H1 (cell line): ENCODE measurements around the gene MT1G. TPM values are rescaled to one million over a fixed set of nuclear protein-coding genes. Genes with fewer than 3 reads are reported as not detected.
A peak's percentile ranks its signal among the peaks of the same experiment; 100 is the strongest.

ENCODE experiments used
- CTCF ChIA-PET: fragments of 300-600 bp; sonication (Branson Sonifier 250); formaldehyde crosslinking; loops from one replicate; lab custom pipeline; 2021; ENCODE audit not compliant: partially characterized antibody; lab: Charles Lee
- POLR2A ChIA-PET: fragments of 300-600 bp; sonication (Branson Sonifier 250); formaldehyde crosslinking; loops from one replicate; lab custom pipeline; 2021; ENCODE audit warnings: inconsistent platforms; ENCODE audit not compliant: partially characterized antibody; lab: Charles Lee
- DNase-seq, 2 experiments: peaks; one replicate each; pipeline versions ENCODE4 v3.0.0 to v3.0.0-alpha.2; 2010 to 2022; ENCODE audit warnings: low spot score in 2 of 2, low read depth in 1 of 2, mixed read lengths in 1 of 2
- FAIRE-seq: peaks from 2 replicates; lab custom pipeline; 2011; peaks lifted over from hg19 to GRCh38; lab: Jason Lieb, UNC
- H2AFZ ChIP-seq: 2 replicates; pipeline ENCODE4 v1.8.1; 2012; ENCODE audit warnings: low read length, inconsistent platforms
- H2AK5ac ChIP-seq: 2 replicates; pipeline ENCODE4 v1.6.1; 2013; ENCODE audit warnings: low read depth, low read length
- H2BK120ac ChIP-seq: replicated peaks from 2 replicates; pipeline ENCODE3; 2013; ENCODE audit warnings: low read depth, low read length, inconsistent platforms
- H2BK12ac ChIP-seq: 2 replicates; pipeline ENCODE4 v1.6.1; 2013; ENCODE audit warnings: low read depth, low read length
- H2BK15ac ChIP-seq: 2 replicates; pipeline ENCODE4 v1.6.1; 2013; ENCODE audit warnings: low read length
- H2BK20ac ChIP-seq: 2 replicates; pipeline ENCODE4 v1.6.1; 2013; ENCODE audit warnings: low read length
- H2BK5ac ChIP-seq: 2 replicates; pipeline ENCODE4 v1.6.1; 2013; ENCODE audit warnings: low read depth, low read length
- H3K14ac ChIP-seq: 2 replicates; pipeline ENCODE4 v1.6.1; 2013; ENCODE audit warnings: inconsistent platforms; ENCODE audit not compliant: insufficient read length
- H3K18ac ChIP-seq: 2 replicates; pipeline ENCODE4 v1.6.1; 2013; ENCODE audit warnings: low read length; ENCODE audit errors: extremely low read depth
- H3K23ac ChIP-seq: 2 replicates; pipeline ENCODE4 v1.6.1; 2013; ENCODE audit warnings: inconsistent platforms; ENCODE audit not compliant: insufficient read length
- H3K23me2 ChIP-seq: 2 replicates; pipeline ENCODE4 v1.6.1; 2013; ENCODE audit warnings: low read depth, low read length
- H3K27ac ChIP-seq: 2 replicates; pipeline ENCODE4 v1.6.1; 2011; ENCODE audit warnings: low read depth, low read length, inconsistent platforms
- H3K27me3 ChIP-seq, 4 experiments: replicated peaks in 1 of 4; 1 replicate in 1 of 4; 2 replicates in 3 of 4; pipeline versions ENCODE4 v1.6.1 to v1.8.1; 2011 to 2013; ENCODE audit warnings: low read length in 3 of 4, mild to moderate bottlenecking in 3 of 4, inconsistent platforms in 2 of 4, mixed read lengths in 2 of 4, moderate library complexity in 1 of 4; ENCODE audit not compliant: control insufficient read depth in 3 of 4, insufficient read depth in 3 of 4; ENCODE audit errors: extremely low read depth in 1 of 4
- H3K36me3 ChIP-seq, 4 experiments: 2 replicates each; pipeline versions ENCODE4 v1.6.1 to v1.8.1; 2011 to 2013; ENCODE audit warnings: mild to moderate bottlenecking in 4 of 4, low read length in 3 of 4, moderate library complexity in 2 of 4, control low read depth in 1 of 4, inconsistent platforms in 1 of 4; ENCODE audit not compliant: insufficient read depth in 4 of 4, control insufficient read depth in 2 of 4
- H3K4ac ChIP-seq: replicated peaks from 2 replicates; pipeline ENCODE3; 2013; ENCODE audit warnings: low read length, low read depth, mixed read lengths, inconsistent platforms; ENCODE audit not compliant: insufficient read length
- H3K4me1 ChIP-seq, 4 experiments: replicated peaks in 1 of 4; 1 replicate in 1 of 4; 2 replicates in 3 of 4; pipeline versions ENCODE4 v1.6.1 to v1.8.1; 2011 to 2013; ENCODE audit warnings: low read length in 3 of 4, inconsistent platforms in 2 of 4, mixed read lengths in 1 of 4; ENCODE audit not compliant: insufficient read depth in 4 of 4, control insufficient read depth in 3 of 4
- H3K4me2 ChIP-seq, 2 experiments: 2 replicates each; pipeline versions ENCODE4 v1.6.1 to v1.8.1; 2011 to 2013; ENCODE audit warnings: low read depth in 2 of 2, low read length in 2 of 2, control low read depth in 1 of 2, inconsistent platforms in 1 of 2, mild to moderate bottlenecking in 1 of 2; ENCODE audit not compliant: insufficient read depth in 1 of 2
- H3K4me3 ChIP-seq, 4 experiments: fragments of 200-600, 300-600 bp in 1 of 4; sonication (generic), shearing (Covaris generic), sonication (Bioruptor Twin) in 1 of 4; 2 replicates each; pipeline versions ENCODE4 v1.5.1 to v1.8.1; 2011 to 2016; ENCODE audit warnings: low read length in 4 of 4, low read depth in 3 of 4, control low read depth in 2 of 4, inconsistent platforms in 2 of 4, mild to moderate bottlenecking in 2 of 4, mixed read lengths in 1 of 4, moderate library complexity in 1 of 4; ENCODE audit not compliant: insufficient read depth in 2 of 4; ENCODE audit errors: extremely low read depth in 1 of 4
- H3K56ac ChIP-seq: replicated peaks from 2 replicates; pipeline ENCODE3; 2013; ENCODE audit warnings: low read depth, mild to moderate bottlenecking, mixed read lengths, low read length, inconsistent platforms; ENCODE audit not compliant: insufficient read length
- H3K79me1 ChIP-seq: 2 replicates; pipeline ENCODE4 v1.6.1; 2013; ENCODE audit warnings: low read depth, low read length, control low read depth
- H3K79me2 ChIP-seq, 2 experiments: 2 replicates each; pipeline versions ENCODE4 v1.6.1 to v1.8.1; 2012 to 2013; ENCODE audit warnings: low read length in 2 of 2, mild to moderate bottlenecking in 2 of 2, inconsistent platforms in 1 of 2; ENCODE audit not compliant: insufficient read depth in 2 of 2, control insufficient read depth in 1 of 2
- H3K9ac ChIP-seq, 4 experiments: replicated peaks in 1 of 4; 1 replicate in 1 of 4; 2 replicates in 3 of 4; pipeline versions ENCODE4 v1.6.1 to v1.8.1; 2011 to 2013; ENCODE audit warnings: low read depth in 3 of 4, low read length in 3 of 4, control low read depth in 2 of 4, mild to moderate bottlenecking in 2 of 4, moderate library complexity in 2 of 4, inconsistent platforms in 1 of 4; ENCODE audit errors: extremely low read depth in 1 of 4
- H3K9me3 ChIP-seq, 2 experiments: 2 replicates each; pipeline versions ENCODE4 v1.6.1 to v1.8.1; 2012 to 2013; ENCODE audit warnings: mild to moderate bottlenecking in 2 of 2, moderate library complexity in 2 of 2, control low read depth in 1 of 2, inconsistent platforms in 1 of 2, low read depth in 1 of 2, low read length in 1 of 2, mixed read lengths in 1 of 2; ENCODE audit not compliant: insufficient read depth in 2 of 2
- H4K20me1 ChIP-seq, 2 experiments: replicated peaks in 1 of 2; 2 replicates each; pipeline versions ENCODE3 to v1.8.1; 2011 to 2013; ENCODE audit warnings: inconsistent platforms in 2 of 2, low read length in 2 of 2, mild to moderate bottlenecking in 1 of 2; ENCODE audit not compliant: insufficient read depth in 2 of 2, control insufficient read depth in 1 of 2
- H4K5ac ChIP-seq: 2 replicates; pipeline ENCODE4 v1.6.1; 2013; ENCODE audit warnings: low read length, low read depth, mixed read lengths, inconsistent platforms; ENCODE audit not compliant: insufficient read length
- H4K8ac ChIP-seq: 2 replicates; pipeline ENCODE4 v1.8.0; 2013; ENCODE audit warnings: mild to moderate bottlenecking, moderate library complexity, low read length, inconsistent platforms; ENCODE audit not compliant: insufficient read depth; ENCODE audit errors: extremely low read depth
- H4K91ac ChIP-seq: replicated peaks from 2 replicates; pipeline ENCODE3; 2013; ENCODE audit warnings: low read length, mixed read lengths, inconsistent platforms; ENCODE audit not compliant: insufficient read length
- CREB1 ChIP-seq: IDR thresholded peaks from 2 replicates; pipeline ENCODE4 v1.6.1; 2012; ENCODE audit warnings: inconsistent platforms
- EZH2 ChIP-seq: fragments of 200-600 bp; sonication (generic); IDR thresholded peaks from 2 replicates; pipeline ENCODE4 v1.7.1; 2012; ENCODE audit warnings: low read depth, mild to moderate bottlenecking, moderate library complexity, low read length, inconsistent platforms; ENCODE audit not compliant: severe bottlenecking
- NANOG ChIP-seq: IDR thresholded peaks from 2 replicates; pipeline ENCODE4 v1.6.1; 2011; ENCODE audit warnings: low read length, low read depth, mild to moderate bottlenecking, inconsistent platforms; ENCODE audit not compliant: insufficient read depth, poor library complexity, severe bottlenecking
- NRF1 ChIP-seq: IDR thresholded peaks from 2 replicates; pipeline ENCODE4 v1.6.1; 2011; ENCODE audit warnings: mild to moderate bottlenecking, low read depth, low read length, improper control_type of control experiment
- POLR2A ChIP-seq, 2 experiments: IDR thresholded peaks; 1 replicate in 1 of 2; 2 replicates in 1 of 2; pipeline ENCODE4 v1.6.1; 2011; ENCODE audit warnings: low read depth in 2 of 2, low read length in 2 of 2, mild to moderate bottlenecking in 2 of 2; ENCODE audit errors: control extremely low read depth in 1 of 2
- RFX5 ChIP-seq: IDR thresholded peaks from 2 replicates; pipeline ENCODE4 v1.6.1; 2011; ENCODE audit warnings: low read depth, low read length, improper control_type of control experiment, borderline replicate concordance
- SIRT6 ChIP-seq: IDR thresholded peaks from one replicate; pipeline ENCODE4 v1.7.1; 2012; ENCODE audit warnings: low read length, inconsistent platforms
- SP2 ChIP-seq: IDR thresholded peaks from 2 replicates; pipeline ENCODE4 v1.6.1; 2012; ENCODE audit warnings: mild to moderate bottlenecking, low read length, inconsistent platforms
- SUZ12 ChIP-seq: fragments of 200-600 bp; sonication (generic); IDR thresholded peaks from 2 replicates; pipeline ENCODE4 v1.6.1; 2012; ENCODE audit warnings: mild to moderate bottlenecking, inconsistent platforms, low read length, moderate library complexity, mixed read lengths
- TBP ChIP-seq: IDR thresholded peaks from 2 replicates; pipeline ENCODE4 v1.6.1; 2011; ENCODE audit warnings: low read depth, low read length, improper control_type of control experiment
- TCF12 ChIP-seq: IDR thresholded peaks from 2 replicates; pipeline ENCODE4 v1.6.1; 2011; ENCODE audit warnings: low read depth, mild to moderate bottlenecking, low read length
- YY1 ChIP-seq: IDR thresholded peaks from 2 replicates; pipeline ENCODE4 v1.6.1; 2011; ENCODE audit warnings: low read depth, mild to moderate bottlenecking, low read length
- WGBS, 2 experiments: shearing (Covaris generic) in 1 of 2; methylation state at CpG; one replicate each; pipeline versions ENCODE4 v1.1.6 to v1.1.7; 2013 to 2015; ENCODE audit warnings: low lambda C conversion rate in 2 of 2, mixed read lengths in 2 of 2, inconsistent platforms in 1 of 2, low coverage in 1 of 2, missing lambda C conversion rate in 1 of 2; ENCODE audit not compliant: insufficient replicate concordance in 2 of 2, insufficient coverage in 1 of 2, insufficient read length in 1 of 2; ENCODE audit errors: extremely low coverage in 1 of 2, missing lambda C conversion rate in 1 of 2; 5-methylcytosine and 5-hydroxymethylcytosine counted together
- polyA plus RNA-seq, 7 experiments: library from polyadenylated mRNA; depleted of rRNA in 3 of 7; stranded (reverse) in 5 of 7; unstranded in 2 of 7; fragments of >200 nt in 5 of 7; fragments of 200-250 nt in 2 of 7; gene quantifications; 1 replicate in 5 of 7; 2 replicates in 1 of 7; 4 replicates in 1 of 7; pipeline versions ENCODE4 v1.2.1 to v1.2.3, GENCODE V29; 2011 to 2013; ENCODE audit warnings: missing spikeins in 2 of 7, mixed read lengths in 2 of 7
- total RNA-seq: library from RNA; stranded (reverse); fragmentation: NEBNext Ultra II Directional; extraction: Animal tissue kit (Norgen Biotek cat#: 25700); gene quantifications from 2 replicates; pipeline ENCODE4 v1.2.1, GENCODE V29; 2021

MT1G gene
- total and polyA plus RNA-seq, 2 of the 8 experiments (the other 6 are each of a cell fraction or from before 2014, with no cell fraction given): 17.7 to 515 TPM

GRCh38 chr16:56637814-56638750 lies 29.8 kb downstream of the MT1G start, which contains the start of gene MT1A:
Gene MT1A (plus strand): TSS chr16:56638666. CDS start chr16:56638739, 73 bp downstream.
- Histone ChIP-seq H2BK20ac (no peak within 1 kb of the TSS), H3K79me1 (no peaks in the 10 kb centered on the region), H3K9ac (no peak within 1 kb of the TSS), H3K23me2 (peaks cover 7% of the 10 kb centered on the region), H2BK12ac (peak within 1 kb of the TSS; percentile 78; the same call in 1 of the 2 replicates), H3K56ac (no peak within 1 kb of the TSS), H3K23ac (no peak within 1 kb of the TSS), H2BK5ac (0 out of 2 replicates have a peak within 1 kb of the TSS, but pooled peaks have one; percentile 18), H3K36me3 (no peaks in the 10 kb centered on the region; a peak in 1 of 8 replicates), H3K27me3 (peaks cover 90 to 100% (median 99%) of the 10 kb centered on the region in 4 experiments), H2BK120ac (no peak within 1 kb of the TSS), H3K4me3 (peak within 1 kb of the TSS; percentile 7 to 56 (median 27); a peak in 6 of 8 replicates), H3K4me1 (peaks cover 3 to 19% (median 8%) of the 10 kb centered on the region in 4 experiments), H3K18ac (peak within 1 kb of the TSS; percentile 73; the same call in 1 of the 2 replicates), H4K8ac (no peak within 1 kb of the TSS), H3K27ac (no peak within 1 kb of the TSS), H3K4me2 (peak within 1 kb of the TSS; percentile 73 to 85), H4K20me1 (peaks cover 9 to 34% of the 10 kb centered on the region in 2 experiments), H2BK15ac (peak within 1 kb of the TSS; percentile 96; the same call in 1 of the 2 replicates), H2AK5ac (no peak within 1 kb of the TSS), H4K91ac (peak within 1 kb of the TSS; percentile 6), H2AFZ (peak within 1 kb of the TSS; percentile 83; the same call in 1 of the 2 replicates), H4K5ac (no peak within 1 kb of the TSS), H3K79me2 (no peaks in the 10 kb centered on the region), H3K14ac (no peak within 1 kb of the TSS), H3K9me3 (no peaks in the 10 kb centered on the region), H3K4ac (no peak within 1 kb of the TSS)
- CTCF ChIA-PET: interaction anchor here (1.1 to 3.6 kb wide), 7 partner anchors 9 to 61 kb away, joined by 3 to 14 read pairs (median 5); partner anchors contain the start of genes MT1E and MT1H
- 6% methylated on average over 66 of the region's 68 CpGs; no CpG with 5 or more reads in 1 of the 2 experiments for WGBS, 2 experiments
- POLR2A ChIA-PET: interaction anchor here (0.6 to 6.3 kb wide), 6 partner anchors 12 to 47 kb away, joined by 3 to 32 read pairs (median 4); partner anchors contain the start of genes MT1E, MT1F and MT1G
- no peak for FAIRE-seq
- DNase-seq: peak in 1 of 2 experiments; percentile 81
- TF ChIP-seq EZH2: peak; percentile 100
- TF ChIP-seq SP2: no peak
- no peak for TF ChIP-seq SIRT6
- peak; percentile 49 for TF ChIP-seq NRF1
- TF ChIP-seq RFX5: no peak
- TF ChIP-seq SUZ12: peak; percentile 99
- TF ChIP-seq POLR2A (IDR thresholded peaks at IDR 0.05; ENCODE audit: control extremely low read depth in 1 of 2, low read depth in 2 of 2, low read length in 2 of 2): no peak
- no peak for TF ChIP-seq TBP
- no peak for TF ChIP-seq CREB1
- no peak for TF ChIP-seq NANOG
- TF ChIP-seq TCF12: no peak
- no peak for TF ChIP-seq YY1
